Glomerular visceral epithelial cell (primary cell): Measurements from ENCODE around the gene CNST.
"Not testable (repeated sequence)": the region's sequence is repeated elsewhere in the genome, so short reads cannot be mapped to it uniquely, and the experiment has no call there.

ENCODE experiments used
- DNase-seq: peaks from one replicate; pipeline ENCODE4 v3.0.0-alpha.2; 2016; ENCODE audit errors: extremely low spot score

The CNST gene

GRCh38 chr1:246554201-246554600 lies 12.1 kb upstream of the CNST start:
- no peak for DNase-seq

GRCh38 chr1:246558041-246558440 lies 8.2 kb upstream of the CNST start:
- DNase-seq: no peak

GRCh38 chr1:246559310-246559709 lies 6.9 kb upstream of the CNST start:
- no peak for DNase-seq

GRCh38 chr1:246560833-246561232 lies 5.4 kb upstream of the CNST start:
- not testable (repeated sequence) for DNase-seq

- DNase-seq: peak; percentile 6
Measured at GRCh38 chr1:246564839-246565750, 1.2 kb upstream of the CNST start.

- no peak for DNase-seq
Measured at GRCh38 chr1:246565751-246566127, 517 bp upstream of the CNST start.

GRCh38 chr1:246566813-246567645 lies 773 bp downstream of the CNST start:
- peak; percentile 39 for DNase-seq

GRCh38 chr1:246567646-246568235 lies 1.5 kb downstream of the CNST start:
- no peak for DNase-seq

GRCh38 chr1:246569248-246570238 lies 3.3 kb downstream of the CNST start:
- peak; percentile 12 for DNase-seq

GRCh38 chr1:246571309-246571708 lies 5.1 kb downstream of the CNST start:
- not testable (repeated sequence) for DNase-seq

GRCh38 chr1:246571953-246572352 lies 5.7 kb downstream of the CNST start:
- no peak for DNase-seq

- no peak for DNase-seq
Measured at GRCh38 chr1:246572785-246573184, 6.5 kb downstream of the CNST start.

GRCh38 chr1:246573491-246573890 lies 7.2 kb downstream of the CNST start:
- DNase-seq: no peak

GRCh38 chr1:246576709-246577032 lies 10.4 kb downstream of the CNST start:
- no peak for DNase-seq

- no peak for DNase-seq
Measured at GRCh38 chr1:246577082-246577719, 10.9 kb downstream of the CNST start.

GRCh38 chr1:246577720-246578106 lies 11.5 kb downstream of the CNST start:
- DNase-seq: no peak

- DNase-seq: no peak
Measured at GRCh38 chr1:246579818-246580217, 13.6 kb downstream of the CNST start.

- DNase-seq: no peak
Measured at GRCh38 chr1:246580497-246581370, 14.5 kb downstream of the CNST start.

GRCh38 chr1:246582301-246583055 lies 16.2 kb downstream of the CNST start:
- no peak for DNase-seq
